HG02943 (cell line): ENCODE measurements around the gene R3HDM4.
A peak's percentile ranks its signal among the peaks of the same experiment; 100 is the strongest.
"Not testable (repeated sequence)": the region's sequence is repeated elsewhere in the genome, so short reads cannot be mapped to it uniquely, and the experiment has no call there.

Experiments
- ATAC-seq: cut with Tn5 transposase; IDR thresholded peaks from one replicate; pipeline ENCODE4 v1.9.1; 2021; ENCODE audit warnings: mild to moderate bottlenecking, low read depth, moderate library complexity; ENCODE audit not compliant: unreplicated experiment

Gene R3HDM4

GRCh38 chr19:896999-897398, 16.0 kb downstream of the R3HDM4 start:
- ATAC-seq = no peak

- ATAC-seq = no peak
Measured at GRCh38 chr19:896434-896833, 16.6 kb downstream of the R3HDM4 start.

GRCh38 chr19:892894-893689, 19.9 kb downstream of the R3HDM4 start, which contains the start of the genes MED16 and RNU6-9:
Gene MED16, minus strand, starts transcription at chr19:893187. Its CDS starts 2,056 bp downstream, at chr19:891131.
Gene RNU6-9, plus strand, starts transcription at chr19:893484.
- peak; percentile 70 for ATAC-seq

GRCh38 chr19:892243-892893, 20.7 kb downstream of the R3HDM4 start:
- no peak for ATAC-seq

- ATAC-seq = not testable (repeated sequence)
Measured at GRCh38 chr19:891421-892200, 21.4 kb downstream of the R3HDM4 start.

GRCh38 chr19:890831-891230, 22.2 kb downstream of the R3HDM4 start:
- ATAC-seq = no peak

GRCh38 chr19:889662-890295, 23.2 kb downstream of the R3HDM4 start:
- ATAC-seq = no peak

- ATAC-seq = no peak
Measured at GRCh38 chr19:888581-889385, 24.2 kb downstream of the R3HDM4 start.

- ATAC-seq = no peak
Measured at GRCh38 chr19:887599-887998, 25.4 kb downstream of the R3HDM4 start.

GRCh38 chr19:887072-887471, 25.9 kb downstream of the R3HDM4 start:
- no peak for ATAC-seq

GRCh38 chr19:885536-886224, 27.3 kb downstream of the R3HDM4 start:
- ATAC-seq = no peak

- no peak for ATAC-seq
Measured at GRCh38 chr19:884420-885211, 28.4 kb downstream of the R3HDM4 start.

- ATAC-seq = no peak
Measured at GRCh38 chr19:883661-884211, 29.3 kb downstream of the R3HDM4 start.

GRCh38 chr19:882871-883497, 30.0 kb downstream of the R3HDM4 start:
- ATAC-seq = no peak

GRCh38 chr19:881385-882071, 31.5 kb downstream of the R3HDM4 start:
- no peak for ATAC-seq

- ATAC-seq = no peak
Measured at GRCh38 chr19:879711-880438, 33.1 kb downstream of the R3HDM4 start.
